H7 (cell line): ENCODE measurements around the gene NSMCE3. TPM values are rescaled to one million over a fixed set of nuclear protein-coding genes. Genes with fewer than 3 reads are reported as not detected.
"Not testable (repeated sequence)": the region's sequence is repeated elsewhere in the genome, so short reads cannot be mapped to it uniquely, and the experiment has no call there.

Experiments
- DNase-seq: peaks from one replicate; pipeline ENCODE4 v3.0.0; 2012
- H3K27me3 ChIP-seq: 2 replicates; pipeline ENCODE4 v1.6.0; 2011; ENCODE audit warnings: mild to moderate bottlenecking, low read length; ENCODE audit not compliant: control insufficient read depth, insufficient read depth
- H3K36me3 ChIP-seq: replicated peaks from 2 replicates; pipeline ENCODE4 v1.5.1; 2011; ENCODE audit warnings: low read length; ENCODE audit not compliant: control insufficient read depth, insufficient read depth
- H3K4me3 ChIP-seq: 2 replicates; pipeline ENCODE4 v1.5.1; 2011; ENCODE audit warnings: low read depth, mild to moderate bottlenecking, control low read depth, low read length, moderate library complexity; ENCODE audit not compliant: insufficient read depth
- total RNA-seq: library from RNA; depleted of rRNA; stranded (reverse); fragments of >200 nt; shearing (Covaris generic); gene quantifications from 2 replicates; pipeline ENCODE4 v1.2.3, GENCODE V29; 2014

Gene NSMCE3
- total RNA-seq, 1 experiment from 2014 or later: 15.5 TPM

DNA sequence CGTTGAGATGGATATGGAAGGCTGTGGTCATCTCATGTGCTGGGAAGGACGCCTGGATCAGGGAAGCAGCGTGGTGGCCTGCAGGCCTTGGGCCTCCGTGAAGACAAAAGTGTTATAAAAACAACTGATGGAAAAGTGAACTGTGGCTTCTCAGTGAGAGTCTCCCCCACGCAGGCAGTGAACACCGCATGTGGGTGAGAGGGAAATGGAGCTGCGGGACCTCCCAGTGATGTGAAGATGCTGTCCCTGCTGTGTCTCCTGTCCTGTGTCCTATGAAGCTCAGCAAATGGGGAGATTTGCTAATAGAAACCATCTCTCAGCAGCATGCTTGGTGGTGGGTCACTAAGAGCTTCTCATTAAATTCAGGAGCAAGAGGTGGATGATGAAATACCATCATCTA, 25.1 kb downstream of the NSMCE3 start:
- no peaks in the 10 kb centered on the region for H3K27me3 ChIP-seq
- no peak for DNase-seq
- no peaks in the 10 kb centered on the region for H3K36me3 ChIP-seq
- no peak overlapping the region for H3K4me3 ChIP-seq

- no peaks in the 10 kb centered on the region for H3K27me3 ChIP-seq
- H3K4me3 ChIP-seq: no peak overlapping the region
- no peaks in the 10 kb centered on the region for H3K36me3 ChIP-seq
- no peak for DNase-seq
Observed at GRCh38 chr15:29244123-29244522, 25.5 kb downstream of the NSMCE3 start.

- no peak for DNase-seq
- no peak overlapping the region for H3K4me3 ChIP-seq
- H3K27me3 ChIP-seq: no peaks in the 10 kb centered on the region
- no peaks in the 10 kb centered on the region for H3K36me3 ChIP-seq
Observed at GRCh38 chr15:29242456-29243242, 27.0 kb downstream of the NSMCE3 start.

GRCh38 chr15:29241207-29241606, 28.4 kb downstream of the NSMCE3 start:
- no peak for DNase-seq
- no peaks in the 10 kb centered on the region for H3K27me3 ChIP-seq
- no peaks in the 10 kb centered on the region for H3K36me3 ChIP-seq
- H3K4me3 ChIP-seq: no peak overlapping the region

DNA sequence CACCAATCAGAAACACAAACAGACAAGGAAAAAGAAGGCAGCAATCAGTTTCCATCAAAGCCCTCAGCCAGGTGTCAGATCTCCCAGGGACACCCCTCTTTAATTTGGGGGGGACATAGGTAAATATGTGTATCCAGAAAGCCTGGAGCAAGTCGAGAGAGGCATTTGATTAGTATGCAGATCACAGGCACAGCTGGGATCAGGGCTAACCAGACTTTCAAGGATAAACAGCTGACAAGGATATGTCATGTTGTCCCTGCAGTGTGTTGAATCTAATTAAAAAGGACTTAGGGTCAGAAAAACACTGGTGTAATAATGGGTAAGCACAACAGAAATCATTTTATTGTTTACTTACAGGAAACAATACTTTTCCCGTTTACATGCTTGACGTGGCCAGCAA, 30.2 kb downstream of the NSMCE3 start:
- H3K27me3 ChIP-seq: no peaks in the 10 kb centered on the region
- no peak overlapping the region for H3K4me3 ChIP-seq
- no peaks in the 10 kb centered on the region for H3K36me3 ChIP-seq
- DNase-seq: no peak

- no peak overlapping the region for H3K4me3 ChIP-seq
- DNase-seq: no peak
- no peaks in the 10 kb centered on the region for H3K27me3 ChIP-seq
- no peaks in the 10 kb centered on the region for H3K36me3 ChIP-seq
Observed at GRCh38 chr15:29233566-29233965, 36.1 kb downstream of the NSMCE3 start.

- no peaks in the 10 kb centered on the region for H3K36me3 ChIP-seq
- no peaks in the 10 kb centered on the region for H3K27me3 ChIP-seq
- H3K4me3 ChIP-seq: no peak overlapping the region
- no peak for DNase-seq
Observed at GRCh38 chr15:29226436-29227208, 43.0 kb downstream of the NSMCE3 start.

- no peak for DNase-seq
- H3K36me3 ChIP-seq: no peaks in the 10 kb centered on the region
- H3K4me3 ChIP-seq: no peak overlapping the region
- H3K27me3 ChIP-seq: no peaks in the 10 kb centered on the region
Observed at GRCh38 chr15:29225534-29226234, 43.9 kb downstream of the NSMCE3 start.

DNA sequence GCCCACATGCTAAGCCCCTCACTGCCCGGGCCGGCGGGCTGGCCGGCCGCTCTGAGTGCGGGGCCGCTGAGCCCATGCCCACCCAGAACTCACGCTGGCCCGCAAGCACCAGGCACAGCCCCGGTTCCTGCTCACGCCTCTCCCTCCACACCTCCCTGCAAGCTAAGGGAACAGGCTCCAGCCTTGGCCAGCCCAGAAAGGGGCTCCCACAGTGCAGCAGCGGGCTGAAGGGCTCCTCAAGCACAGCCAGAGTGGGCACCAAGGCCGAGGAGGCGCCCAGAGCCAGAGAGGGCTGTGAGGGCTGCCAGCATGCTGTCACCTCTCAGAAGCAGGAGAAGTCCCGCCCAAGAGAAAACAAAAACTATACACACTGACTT, 44.6 kb downstream of the NSMCE3 start:
- not testable (repeated sequence) for H3K4me3 ChIP-seq, H3K27me3 ChIP-seq, H3K36me3 ChIP-seq, DNase-seq

GRCh38 chr15:29224235-29224986, 45.2 kb downstream of the NSMCE3 start:
- not testable (repeated sequence) for H3K27me3 ChIP-seq, H3K36me3 ChIP-seq, H3K4me3 ChIP-seq, DNase-seq

DNA sequence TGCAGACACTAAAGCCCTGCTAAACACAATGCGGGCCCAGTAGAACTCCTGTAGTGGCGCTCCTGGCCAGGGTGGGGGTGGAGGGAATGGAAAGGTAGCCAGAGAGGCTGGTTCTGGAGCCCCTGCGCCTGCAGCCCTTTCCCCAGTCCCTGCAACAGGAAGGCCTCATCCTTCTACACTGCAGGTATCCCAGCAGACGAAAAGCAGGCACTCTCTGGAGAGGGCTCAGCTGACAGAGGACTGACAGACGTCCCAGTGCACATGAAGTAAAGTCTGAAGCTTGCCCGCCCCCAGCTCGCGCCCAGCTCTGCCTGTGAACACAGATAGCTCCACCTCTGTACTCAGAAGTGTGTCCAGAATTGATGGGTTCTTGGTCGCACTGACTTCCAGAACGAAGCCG, 46.0 kb downstream of the NSMCE3 start:
- Histone ChIP-seq H3K27me3 (no peaks in the 10 kb centered on the region), H3K36me3 (no peaks in the 10 kb centered on the region), H3K4me3 (no peak overlapping the region)
- DNase-seq: no peak

- no peak for DNase-seq
- Histone ChIP-seq H3K36me3 (no peaks in the 10 kb centered on the region), H3K27me3 (no peaks in the 10 kb centered on the region), H3K4me3 (no peak overlapping the region)
Observed at GRCh38 chr15:29222129-29222853, 47.3 kb downstream of the NSMCE3 start.

- H3K36me3 ChIP-seq: no peaks in the 10 kb centered on the region
- H3K4me3 ChIP-seq: no peak overlapping the region
- H3K27me3 ChIP-seq: no peaks in the 10 kb centered on the region
- no peak for DNase-seq
Observed at GRCh38 chr15:29220852-29221251, 48.8 kb downstream of the NSMCE3 start.

- Histone ChIP-seq H3K27me3 (no peaks in the 10 kb centered on the region), H3K36me3 (no peaks in the 10 kb centered on the region), H3K4me3 (no peak overlapping the region)
- DNase-seq: no peak
Observed at GRCh38 chr15:29216955-29217354, 52.7 kb downstream of the NSMCE3 start.
